Measurements from ENCODE around the gene KRTAP5-6. TPM values are rescaled to one million over a fixed set of nuclear protein-coding genes. Genes with fewer than 3 reads are reported as not detected.

KRTAP5-6 gene
- total RNA-seq, 1 donor from 2014 or later = not detected

DNA sequence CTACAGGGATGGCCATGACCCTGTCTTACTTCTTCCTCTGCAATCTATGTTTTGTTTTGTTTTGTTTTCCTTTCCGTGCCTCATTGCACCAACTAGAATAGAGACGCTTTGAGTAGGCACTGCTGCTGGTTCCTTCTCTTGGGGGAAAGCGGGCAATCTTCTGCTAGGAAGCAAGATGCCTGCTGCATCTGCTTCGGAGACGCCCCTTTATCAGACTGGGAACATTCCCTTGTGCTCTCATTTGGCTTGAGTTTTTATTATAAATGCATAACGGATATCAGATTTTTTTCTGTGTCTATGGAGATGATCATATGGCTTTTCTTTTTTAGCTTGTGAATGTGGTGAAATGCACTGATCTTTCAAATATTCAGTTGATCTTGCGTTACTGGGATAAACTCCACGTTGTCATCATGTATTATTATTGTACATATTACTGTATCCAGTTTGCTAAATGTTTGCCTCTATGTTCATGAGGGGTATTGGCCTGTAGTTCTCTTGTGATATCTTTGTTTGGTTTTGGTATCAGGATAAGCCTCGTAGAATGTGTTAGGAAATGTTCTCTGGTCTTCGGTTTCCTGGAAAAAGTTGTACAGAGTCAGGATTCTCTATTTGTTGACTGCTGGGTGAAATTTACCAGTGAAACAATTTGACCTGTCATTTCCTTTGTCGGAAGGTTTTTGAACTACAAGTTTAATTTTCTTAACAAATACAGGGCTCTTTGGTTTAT lies 23.4 kb upstream of the KRTAP5-6 start:
- H3K4me3 ChIP-seq = no peak overlapping the region
- DNase-seq (ENCODE audit: extremely low spot score in 2 of 2) = no peak
- H3K27ac ChIP-seq = no peak overlapping the region
- intact Hi-C loops (cut with DNase I) = no loop called here
- no peak for TF ChIP-seq POLR2AphosphoS5 (IDR thresholded peaks at IDR 0.05; ENCODE audit: insufficient read depth in 1 of 2, low read depth in 1 of 2)
- TF ChIP-seq POLR2A (IDR thresholded peaks at IDR 0.05) = no peak
- TF ChIP-seq, protein P1, sequence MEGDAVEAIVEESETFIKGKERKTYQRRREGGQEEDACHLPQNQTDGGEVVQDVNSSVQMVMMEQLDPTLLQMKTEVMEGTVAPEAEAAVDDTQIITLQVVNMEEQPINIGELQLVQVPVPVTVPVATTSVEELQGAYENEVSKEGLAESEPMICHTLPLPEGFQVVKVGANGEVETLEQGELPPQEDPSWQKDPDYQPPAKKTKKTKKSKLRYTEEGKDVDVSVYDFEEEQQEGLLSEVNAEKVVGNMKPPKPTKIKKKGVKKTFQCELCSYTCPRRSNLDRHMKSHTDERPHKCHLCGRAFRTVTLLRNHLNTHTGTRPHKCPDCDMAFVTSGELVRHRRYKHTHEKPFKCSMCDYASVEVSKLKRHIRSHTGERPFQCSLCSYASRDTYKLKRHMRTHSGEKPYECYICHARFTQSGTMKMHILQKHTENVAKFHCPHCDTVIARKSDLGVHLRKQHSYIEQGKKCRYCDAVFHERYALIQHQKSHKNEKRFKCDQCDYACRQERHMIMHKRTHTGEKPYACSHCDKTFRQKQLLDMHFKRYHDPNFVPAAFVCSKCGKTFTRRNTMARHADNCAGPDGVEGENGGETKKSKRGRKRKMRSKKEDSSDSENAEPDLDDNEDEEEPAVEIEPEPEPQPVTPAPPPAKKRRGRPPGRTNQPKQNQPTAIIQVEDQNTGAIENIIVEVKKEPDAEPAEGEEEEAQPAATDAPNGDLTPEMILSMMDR (IDR thresholded peaks at IDR 0.05) = no peak
- H3K9me3 ChIP-seq = no peaks in the 10 kb centered on the region
- H3K27me3 ChIP-seq = no peaks in the 10 kb centered on the region
- H3K4me1 ChIP-seq = no peaks in the 10 kb centered on the region
- no peaks in the 10 kb centered on the region for H3K36me3 ChIP-seq

DNA sequence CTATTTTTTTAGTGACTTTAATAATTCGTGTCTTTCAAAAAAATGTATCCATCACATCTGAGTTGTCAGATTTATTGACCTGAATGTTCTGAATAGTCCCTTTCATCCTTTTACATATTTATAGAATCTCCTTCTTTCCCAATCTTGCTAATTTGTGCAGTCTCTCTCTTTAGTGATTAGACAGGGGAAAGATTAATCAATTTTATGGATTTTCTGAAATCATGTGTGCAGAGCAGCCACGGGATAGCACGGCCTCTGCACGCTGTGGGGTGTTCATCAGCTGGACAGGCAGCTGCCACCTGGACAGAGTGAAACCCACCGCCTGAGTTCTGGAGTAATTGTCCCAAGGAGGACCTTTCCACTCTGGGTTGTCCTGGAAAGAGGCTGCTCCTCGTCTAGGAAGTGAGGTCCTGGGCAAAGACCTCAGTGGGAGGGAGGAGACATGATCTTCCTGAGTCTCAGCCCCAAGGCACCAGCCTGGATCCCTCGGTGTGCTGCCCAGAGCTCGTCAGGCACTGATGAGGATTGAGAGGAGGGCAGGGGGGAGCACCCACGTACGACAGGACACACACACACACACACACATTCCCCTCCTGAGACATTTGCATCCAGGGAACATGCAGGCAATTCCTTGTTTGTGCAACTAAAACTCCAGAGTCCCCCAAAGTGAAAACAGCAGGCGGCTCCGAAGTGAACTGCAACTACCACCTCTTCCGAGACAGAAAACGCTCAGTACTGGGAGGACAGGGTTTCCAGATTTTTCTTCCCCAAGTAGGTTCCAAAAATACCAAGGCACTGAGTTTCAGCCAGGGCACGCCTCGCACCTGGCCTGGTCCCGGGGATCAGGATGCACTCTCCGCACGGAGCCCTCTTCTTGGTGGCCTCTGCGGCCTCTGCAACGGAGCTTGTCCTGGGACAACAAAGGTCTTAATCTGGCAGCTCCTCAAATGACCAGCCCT lies 22.5 kb upstream of the KRTAP5-6 start:
- Histone ChIP-seq H3K27me3 (no peaks in the 10 kb centered on the region), H3K27ac (no peak overlapping the region), H3K36me3 (no peaks in the 10 kb centered on the region), H3K4me3 (no peak overlapping the region), H3K9me3 (no peaks in the 10 kb centered on the region), H3K4me1 (no peaks in the 10 kb centered on the region)
- intact Hi-C loops (cut with DNase I) = no loop called here
- TF ChIP-seq POLR2A (IDR thresholded peaks at IDR 0.05) (no peak), POLR2AphosphoS5 (IDR thresholded peaks at IDR 0.05; ENCODE audit: insufficient read depth in 1 of 2, low read depth in 1 of 2) (no peak)
- TF ChIP-seq, protein P1 (IDR thresholded peaks at IDR 0.05) = no peak
- no peak for DNase-seq (ENCODE audit: extremely low spot score in 2 of 2)

DNA sequence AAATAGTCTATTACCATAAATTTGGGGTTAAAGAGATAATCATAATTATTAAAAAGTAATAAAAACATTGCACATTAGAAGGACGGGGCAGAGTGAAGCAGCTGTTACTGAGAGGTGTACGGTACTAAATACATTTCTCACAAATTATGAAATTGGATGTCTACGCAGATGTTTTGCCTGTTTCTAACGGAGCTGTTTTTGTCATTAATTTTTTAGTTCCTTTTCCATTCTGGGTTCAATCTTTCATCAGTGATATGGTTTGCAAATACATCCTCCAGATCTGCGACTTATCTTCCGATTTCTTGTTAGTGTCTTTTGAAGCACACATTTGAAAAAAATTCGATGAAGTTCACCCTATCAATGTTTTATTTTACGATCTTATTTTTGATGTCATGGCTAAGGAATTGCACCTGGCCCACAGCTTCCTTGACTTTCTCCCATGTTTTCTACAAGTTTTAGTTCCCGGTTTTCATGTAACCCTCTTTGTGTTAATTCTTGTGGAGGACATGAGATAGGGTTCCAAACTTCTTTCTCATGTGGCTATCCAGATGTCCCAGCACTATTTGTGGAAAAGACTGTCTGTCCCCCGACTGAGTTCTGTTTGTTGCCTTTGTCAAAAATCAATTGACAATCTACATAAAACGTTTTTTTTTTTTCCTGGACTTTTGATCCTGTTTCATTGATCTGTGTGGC lies 21.3 kb upstream of the KRTAP5-6 start:
- H3K27me3 ChIP-seq = no peaks in the 10 kb centered on the region

DNA sequence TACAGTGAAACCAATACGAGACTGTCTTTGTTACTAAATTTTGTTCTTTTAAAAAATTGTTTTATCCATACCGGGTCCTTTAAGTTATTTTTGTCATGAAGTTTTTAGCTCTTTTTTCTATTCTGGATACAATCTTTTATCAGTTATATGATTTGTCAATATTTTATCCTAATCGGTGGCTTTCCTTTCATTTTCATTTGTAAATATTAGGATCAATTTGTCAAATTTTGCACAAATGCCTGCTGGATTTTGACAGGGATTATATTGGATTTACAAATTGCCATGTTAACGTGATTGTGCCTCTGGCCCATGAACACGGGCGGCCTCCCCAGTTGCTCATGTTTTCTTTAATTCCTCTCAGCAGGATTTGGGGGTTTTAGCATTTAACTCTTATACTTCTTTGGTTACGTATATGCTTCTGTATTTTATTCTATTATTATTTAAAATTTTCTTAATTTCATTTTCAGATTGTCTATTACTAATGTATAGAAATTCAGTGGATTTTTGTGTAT lies 20.7 kb upstream of the KRTAP5-6 start:
- Histone ChIP-seq H3K4me1 (no peaks in the 10 kb centered on the region), H3K4me3 (no peak overlapping the region), H3K27ac (no peak overlapping the region), H3K36me3 (no peaks in the 10 kb centered on the region), H3K9me3 (no peaks in the 10 kb centered on the region), H3K27me3 (no peaks in the 10 kb centered on the region)
- TF ChIP-seq, protein P1 (IDR thresholded peaks at IDR 0.05) = no peak
- no peak for TF ChIP-seq POLR2A (IDR thresholded peaks at IDR 0.05)
- no peak for TF ChIP-seq POLR2AphosphoS5 (IDR thresholded peaks at IDR 0.05; ENCODE audit: insufficient read depth in 1 of 2, low read depth in 1 of 2)
- no peak for DNase-seq (ENCODE audit: extremely low spot score in 2 of 2)
- intact Hi-C loops (cut with DNase I) = no loop called here

More for the DNA sequence above, 21.3 kb upstream of the KRTAP5-6 start:
- TF ChIP-seq POLR2AphosphoS5 (IDR thresholded peaks at IDR 0.05; ENCODE audit: insufficient read depth in 1 of 2, low read depth in 1 of 2) (no peak), POLR2A (IDR thresholded peaks at IDR 0.05) (no peak)
- TF ChIP-seq, protein P1 (IDR thresholded peaks at IDR 0.05) = no peak
- H3K27ac ChIP-seq = no peak overlapping the region
- no peak for DNase-seq (ENCODE audit: extremely low spot score in 2 of 2)
- H3K36me3 ChIP-seq = no peaks in the 10 kb centered on the region
- no peak overlapping the region for H3K4me3 ChIP-seq
- no peaks in the 10 kb centered on the region for H3K9me3 ChIP-seq
- intact Hi-C loops (cut with DNase I) = no loop called here
- no peaks in the 10 kb centered on the region for H3K4me1 ChIP-seq

Data from vagina (tissue), 2 donors.